Fibroblast of lung (primary cell): ENCODE results near the gene LRRFIP1.

Source experiments
- EZH2 ChIP-seq: IDR thresholded peaks from 2 replicates; pipeline ENCODE4 v1.5.1; 2012; ENCODE audit warnings: low read length, control low read depth, mild to moderate bottlenecking; ENCODE audit errors: missing control alignments
- TF ChIP-seq, protein P1 (sequence below), 2 donors: IDR thresholded peaks in 1 of 2; conservative IDR thresholded peaks in 1 of 2; 1 replicate in 1 of 2; 2 replicates in 1 of 2; pipeline ENCODE4 v1.5.1; 2011 to 2012; ENCODE audit warnings: low read length in 2 of 2, control low read depth in 1 of 2, inconsistent platforms in 1 of 2, low read depth in 1 of 2, mild to moderate bottlenecking in 1 of 2

DNA sequence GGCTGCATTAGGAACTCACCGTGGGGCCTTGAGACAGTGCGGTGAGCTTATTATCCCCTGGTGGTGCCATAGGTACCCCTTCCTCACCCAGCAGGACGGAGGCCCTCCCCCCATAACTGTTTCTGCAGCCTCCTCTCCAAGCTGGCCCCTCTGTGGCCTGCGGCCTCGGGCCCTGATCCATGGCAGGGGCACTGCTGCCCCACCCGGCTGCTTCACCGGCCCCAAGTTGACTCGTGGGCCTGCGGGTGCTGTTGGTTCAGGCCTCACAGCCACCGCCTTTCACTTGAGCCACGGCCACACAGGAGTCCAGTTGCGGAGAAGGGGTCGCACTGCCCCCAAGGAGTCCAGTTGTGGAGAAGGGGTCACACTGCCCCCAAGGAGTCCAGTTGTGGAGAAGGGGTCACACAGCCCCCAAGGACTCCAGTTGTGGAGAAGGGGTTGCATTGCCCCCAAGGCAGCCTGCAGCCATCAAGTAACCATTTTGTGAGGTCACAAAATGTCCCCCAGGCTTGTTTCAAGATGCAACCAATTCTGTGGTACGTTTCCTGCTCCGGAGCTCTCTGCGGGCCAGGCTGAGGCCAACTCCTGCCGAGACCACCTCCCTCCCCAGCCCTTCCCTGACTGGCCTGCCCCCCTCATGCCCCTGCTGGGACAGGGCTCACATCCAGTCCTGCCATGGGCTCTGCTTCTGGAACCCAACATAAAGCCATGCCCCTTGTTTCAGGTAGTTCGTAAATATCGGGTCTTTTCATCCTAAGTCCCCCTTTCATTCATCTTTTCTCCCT is 4.6 kb downstream of the LRRFIP1 start:
- TF ChIP-seq, protein P1, sequence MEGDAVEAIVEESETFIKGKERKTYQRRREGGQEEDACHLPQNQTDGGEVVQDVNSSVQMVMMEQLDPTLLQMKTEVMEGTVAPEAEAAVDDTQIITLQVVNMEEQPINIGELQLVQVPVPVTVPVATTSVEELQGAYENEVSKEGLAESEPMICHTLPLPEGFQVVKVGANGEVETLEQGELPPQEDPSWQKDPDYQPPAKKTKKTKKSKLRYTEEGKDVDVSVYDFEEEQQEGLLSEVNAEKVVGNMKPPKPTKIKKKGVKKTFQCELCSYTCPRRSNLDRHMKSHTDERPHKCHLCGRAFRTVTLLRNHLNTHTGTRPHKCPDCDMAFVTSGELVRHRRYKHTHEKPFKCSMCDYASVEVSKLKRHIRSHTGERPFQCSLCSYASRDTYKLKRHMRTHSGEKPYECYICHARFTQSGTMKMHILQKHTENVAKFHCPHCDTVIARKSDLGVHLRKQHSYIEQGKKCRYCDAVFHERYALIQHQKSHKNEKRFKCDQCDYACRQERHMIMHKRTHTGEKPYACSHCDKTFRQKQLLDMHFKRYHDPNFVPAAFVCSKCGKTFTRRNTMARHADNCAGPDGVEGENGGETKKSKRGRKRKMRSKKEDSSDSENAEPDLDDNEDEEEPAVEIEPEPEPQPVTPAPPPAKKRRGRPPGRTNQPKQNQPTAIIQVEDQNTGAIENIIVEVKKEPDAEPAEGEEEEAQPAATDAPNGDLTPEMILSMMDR (conservative IDR thresholded peaks at IDR 0.05 in 1 of 2, IDR thresholded peaks at IDR 0.05 in 1 of 2; ENCODE audit: low read depth in 1 of 2, low read length in 2 of 2) = no peak
- TF ChIP-seq EZH2 = no peak
